HG03175 (cell line): Measurements from ENCODE around the gene GTPBP4.
"Not testable (repeated sequence)": the region's sequence is repeated elsewhere in the genome, so short reads cannot be mapped to it uniquely, and the experiment has no call there.

Source experiments
- ATAC-seq: cut with Tn5 transposase; IDR thresholded peaks from one replicate; pipeline ENCODE4 v1.9.1; 2021; ENCODE audit warnings: mild to moderate bottlenecking, moderate library complexity; ENCODE audit not compliant: unreplicated experiment

GTPBP4 gene

DNA sequence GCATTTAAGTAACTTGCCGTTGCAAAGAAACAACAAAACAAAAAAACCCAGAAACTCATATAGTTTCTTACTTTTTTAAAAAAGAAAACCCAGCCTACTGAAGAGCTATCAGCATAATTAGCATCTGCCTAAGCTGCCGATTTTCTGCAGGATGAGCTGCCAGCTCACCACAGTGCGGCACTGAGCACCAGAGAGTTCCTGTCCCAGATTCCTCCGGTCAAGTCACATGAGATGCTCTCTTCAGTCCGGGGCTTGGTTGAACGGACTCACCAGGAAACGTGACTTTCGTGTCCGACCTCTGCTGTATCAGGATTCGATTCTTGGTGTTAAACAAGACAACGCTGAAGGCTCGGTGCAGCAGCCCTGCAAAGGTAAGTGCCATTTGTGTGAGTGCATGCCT is 34.2 kb downstream of the GTPBP4 start:
- no peak for ATAC-seq

GRCh38 chr10:1024103-1024502 is 35.9 kb downstream of the GTPBP4 start:
- no peak for ATAC-seq

- ATAC-seq: no peak
Measured at GRCh38 chr10:1025683-1026082, 37.4 kb downstream of the GTPBP4 start, which contains the start of gene IDI2. IDI2 (minus strand) TSS chr10:1025859; CDS start chr10:1024723, 1,136 bp downstream.

- no peak for ATAC-seq
Measured at GRCh38 chr10:1026578-1026977, 38.3 kb downstream of the GTPBP4 start.

GRCh38 chr10:1029838-1030237 is 41.6 kb downstream of the GTPBP4 start:
- no peak for ATAC-seq

GRCh38 chr10:1033601-1034000 is 45.4 kb downstream of the GTPBP4 start:
- ATAC-seq: no peak

DNA sequence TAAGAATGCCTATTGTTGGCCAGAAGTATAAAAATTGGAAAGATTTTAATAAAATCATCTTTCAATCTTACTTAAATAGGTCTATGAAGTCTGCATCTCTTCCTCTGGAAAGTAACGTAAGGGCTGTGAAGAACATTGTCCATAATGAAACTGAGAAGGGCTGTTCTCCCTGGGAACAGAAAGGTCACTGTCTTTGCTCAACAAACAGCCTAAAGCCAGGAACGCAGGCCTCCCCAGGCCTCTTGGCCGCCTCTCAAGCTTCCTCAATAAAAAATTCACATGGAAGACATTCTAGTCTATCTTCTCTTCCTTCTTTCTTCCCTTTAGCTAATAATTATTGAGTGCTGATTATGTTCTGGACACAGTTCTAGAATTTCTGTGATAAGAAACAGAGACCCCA is 46.5 kb downstream of the GTPBP4 start:
- ATAC-seq: no peak

GRCh38 chr10:1035201-1035600 is 47.0 kb downstream of the GTPBP4 start:
- no peak for ATAC-seq

DNA sequence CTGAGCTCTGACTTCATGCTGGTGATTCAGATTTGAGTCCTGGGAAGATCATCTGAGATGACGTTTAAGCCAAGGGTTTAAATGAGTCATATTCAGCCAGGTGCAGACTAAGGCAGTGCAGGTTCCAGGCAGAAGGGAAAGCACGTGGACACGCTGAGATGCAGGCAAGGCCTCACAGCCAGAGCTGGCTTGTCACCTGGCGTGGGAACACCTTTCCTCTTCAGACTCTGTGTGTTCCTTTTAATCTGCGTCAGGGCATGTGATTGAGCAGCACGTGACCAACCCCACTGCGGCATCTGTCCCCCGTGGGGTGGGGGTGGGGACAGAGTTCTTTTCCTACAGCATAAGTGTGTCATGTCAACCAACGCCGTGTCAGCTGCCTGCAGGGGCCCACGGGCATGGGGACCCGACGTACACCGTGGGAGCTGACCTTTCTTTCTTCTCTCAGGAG is 48.1 kb downstream of the GTPBP4 start:
- ATAC-seq: no peak

GRCh38 chr10:1037098-1037497 is 48.9 kb downstream of the GTPBP4 start:
- no peak for ATAC-seq

DNA sequence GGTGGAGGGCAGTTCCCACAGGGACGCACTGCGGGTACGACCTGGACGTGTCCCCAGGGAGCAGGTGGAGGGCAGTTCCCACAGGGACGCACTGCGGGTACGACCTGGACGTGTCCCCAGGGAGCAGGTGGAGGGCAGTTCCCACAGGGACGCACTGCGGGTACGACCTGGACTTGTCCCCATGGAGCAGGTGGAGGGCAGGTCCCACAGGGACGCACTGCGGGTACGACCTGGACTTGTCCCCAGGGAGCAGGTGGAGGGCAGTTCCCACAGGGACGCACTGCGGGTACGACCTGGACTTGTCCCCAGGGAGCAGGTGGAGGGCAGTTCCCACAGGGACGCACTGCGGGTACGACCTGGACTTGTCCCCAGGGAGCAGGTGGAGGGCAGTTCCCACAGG is 50.5 kb downstream of the GTPBP4 start:
- ATAC-seq: not testable (repeated sequence)

DNA sequence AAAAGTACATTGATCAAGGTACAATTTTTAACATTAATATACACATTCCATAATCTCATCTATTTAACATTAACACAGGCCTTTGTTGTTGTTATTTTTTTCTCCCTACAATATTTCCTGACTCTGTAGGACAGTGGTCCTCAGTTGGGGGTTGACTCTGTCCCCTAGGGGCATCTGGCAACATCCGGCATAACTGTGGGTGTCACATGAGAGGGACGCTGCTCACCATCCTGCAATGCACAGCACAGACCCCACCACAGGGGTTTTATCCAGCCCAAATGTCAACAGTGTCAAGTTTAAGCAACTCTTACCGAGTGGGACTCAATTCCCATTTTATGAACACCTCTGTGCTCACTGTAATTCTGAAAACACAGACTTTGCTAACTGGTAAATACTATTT is 51.9 kb downstream of the GTPBP4 start:
- no peak for ATAC-seq

- no peak for ATAC-seq
Measured at GRCh38 chr10:1041514-1041913, 53.3 kb downstream of the GTPBP4 start.

DNA sequence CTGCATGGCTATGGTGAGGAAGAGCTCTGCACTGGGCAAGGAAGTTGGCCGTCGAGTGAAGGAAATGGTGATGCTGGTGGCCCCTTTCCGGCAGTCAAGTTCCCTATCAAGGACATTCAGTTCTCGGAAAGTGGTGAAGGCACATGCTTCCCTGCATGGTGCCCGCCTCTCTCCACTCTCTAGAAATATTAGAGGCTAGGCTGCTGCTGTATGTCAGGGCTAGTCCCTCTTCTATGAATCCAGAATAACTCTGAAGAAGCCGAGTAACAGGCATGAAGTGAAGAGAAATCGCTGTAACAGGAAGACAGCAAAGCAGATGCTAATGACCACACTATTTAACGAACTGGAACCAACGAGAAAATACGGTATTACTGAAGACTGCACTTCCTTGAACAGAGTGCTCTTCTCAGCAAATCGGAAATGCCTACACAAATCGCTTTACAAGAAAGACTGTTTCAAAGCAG is 55.3 kb downstream of the GTPBP4 start:
- peak; percentile 73 for ATAC-seq

DNA sequence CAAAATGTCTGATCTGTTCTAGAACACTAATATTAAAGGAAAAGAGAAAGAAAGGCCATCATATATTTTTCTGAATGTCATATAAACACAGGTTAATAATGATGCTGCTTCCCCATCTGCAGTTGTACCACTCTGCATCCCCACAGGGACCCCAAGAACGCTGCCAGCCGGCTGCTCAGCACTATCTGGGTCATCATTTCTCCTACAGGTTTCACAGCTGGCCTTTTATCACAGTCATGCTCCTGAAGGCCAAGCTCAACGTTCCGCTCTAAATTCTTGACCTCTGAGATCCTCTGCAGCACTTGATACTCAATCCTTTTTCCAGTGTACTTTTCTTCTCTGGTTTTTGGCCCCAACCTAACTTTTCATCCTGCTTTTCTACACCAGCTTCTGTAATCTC is 55.9 kb downstream of the GTPBP4 start:
- no peak for ATAC-seq

DNA sequence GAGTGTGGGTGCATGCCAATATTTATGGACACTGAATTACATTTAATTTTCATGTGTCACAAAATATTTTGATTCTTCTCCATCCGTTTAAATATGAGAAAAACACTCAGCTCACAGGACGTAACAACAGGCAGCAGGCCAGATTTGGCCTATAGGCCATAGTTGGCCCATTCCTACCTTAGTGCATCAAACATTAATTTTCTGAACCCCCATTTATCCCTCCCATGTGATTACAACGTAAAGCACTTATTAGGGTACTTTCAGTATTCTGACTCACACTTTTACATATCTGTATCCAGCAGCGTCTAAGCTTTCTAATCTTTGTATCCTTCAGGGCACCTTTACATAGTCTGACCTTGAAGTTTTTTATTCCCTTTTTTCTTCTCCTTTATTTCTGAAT is 56.7 kb downstream of the GTPBP4 start:
- no peak for ATAC-seq

DNA sequence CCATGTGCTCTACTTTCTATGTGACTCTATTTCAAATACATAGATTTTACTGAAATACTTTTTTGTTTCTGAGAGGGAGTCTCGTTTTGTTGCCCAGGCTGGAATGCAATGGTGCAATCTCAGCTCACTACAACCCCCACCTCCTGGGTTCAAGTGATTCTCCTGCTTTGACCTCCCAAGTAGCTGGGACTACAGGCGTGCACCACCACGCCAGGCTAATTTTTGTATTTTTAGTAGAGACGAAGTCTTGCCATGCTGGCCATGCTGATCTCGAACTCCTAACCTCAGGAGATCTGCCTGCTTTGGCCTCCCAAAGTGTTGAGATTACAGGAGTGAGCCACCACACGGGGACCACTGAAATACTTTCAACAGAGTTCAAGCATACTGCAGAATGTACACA is 57.2 kb downstream of the GTPBP4 start:
- no peak for ATAC-seq

DNA sequence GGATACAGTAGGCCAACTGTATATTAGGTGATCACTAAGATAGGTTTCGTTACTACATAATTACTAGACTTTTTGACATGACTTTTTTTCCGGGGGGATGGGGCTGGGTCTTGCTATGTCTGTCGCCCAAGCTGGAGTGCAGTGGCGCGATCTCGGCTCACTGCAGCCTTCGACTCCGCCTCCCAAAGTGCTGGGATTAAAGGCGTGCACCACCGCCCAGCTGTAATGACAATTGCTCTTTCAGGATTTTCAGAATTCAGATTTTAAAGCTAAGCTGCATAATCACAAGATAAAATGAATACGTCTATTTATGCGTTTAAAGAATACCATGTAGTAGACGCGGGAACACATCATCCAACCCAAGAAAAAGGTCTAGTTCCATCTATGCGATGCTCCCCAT is 59.7 kb downstream of the GTPBP4 start:
- ATAC-seq: no peak

GRCh38 chr10:1048349-1048731 is 60.1 kb downstream of the GTPBP4 start:
- peak; percentile 6 for ATAC-seq

DNA sequence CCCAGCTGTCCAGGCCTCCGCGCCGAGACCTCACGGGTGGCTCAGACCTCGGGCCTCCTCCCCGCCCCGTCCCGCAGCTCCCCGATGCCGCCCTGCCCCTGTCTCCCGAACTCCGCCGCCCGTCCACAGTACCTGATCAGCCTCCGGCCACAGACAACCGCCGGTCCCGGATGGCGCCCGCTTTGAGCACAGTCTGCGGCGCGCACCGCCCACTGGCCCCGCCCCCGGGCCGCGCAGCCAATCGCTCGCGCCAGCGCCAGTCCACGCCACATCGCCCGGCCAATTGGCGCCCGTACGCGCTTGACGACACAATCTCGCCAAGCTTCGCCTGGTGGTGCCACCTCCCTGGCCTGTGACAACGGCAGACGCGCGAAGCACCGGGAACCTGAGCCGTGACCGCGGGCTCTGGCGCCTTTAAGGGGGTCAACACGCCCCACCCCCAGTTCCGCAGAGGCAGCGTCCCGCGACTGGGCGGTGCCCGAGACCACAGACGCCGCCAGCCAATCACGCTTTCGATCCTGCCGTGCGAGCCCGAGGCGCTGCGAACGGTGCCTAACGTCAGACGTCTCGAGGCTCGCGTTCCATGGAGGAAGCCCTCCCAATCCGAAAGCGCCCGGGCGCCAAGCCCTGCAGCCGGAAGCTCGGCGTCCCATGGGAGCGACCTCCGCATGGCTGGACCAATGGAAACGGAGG is 60.6 kb downstream of the GTPBP4 start, which contains the start of gene IDI1:
Gene IDI1, minus strand, starts transcription at position 388 of the 693 bp plus-strand sequence. Its CDS starts 116 bp downstream, at position 272.
- ATAC-seq: peak; percentile 82

DNA sequence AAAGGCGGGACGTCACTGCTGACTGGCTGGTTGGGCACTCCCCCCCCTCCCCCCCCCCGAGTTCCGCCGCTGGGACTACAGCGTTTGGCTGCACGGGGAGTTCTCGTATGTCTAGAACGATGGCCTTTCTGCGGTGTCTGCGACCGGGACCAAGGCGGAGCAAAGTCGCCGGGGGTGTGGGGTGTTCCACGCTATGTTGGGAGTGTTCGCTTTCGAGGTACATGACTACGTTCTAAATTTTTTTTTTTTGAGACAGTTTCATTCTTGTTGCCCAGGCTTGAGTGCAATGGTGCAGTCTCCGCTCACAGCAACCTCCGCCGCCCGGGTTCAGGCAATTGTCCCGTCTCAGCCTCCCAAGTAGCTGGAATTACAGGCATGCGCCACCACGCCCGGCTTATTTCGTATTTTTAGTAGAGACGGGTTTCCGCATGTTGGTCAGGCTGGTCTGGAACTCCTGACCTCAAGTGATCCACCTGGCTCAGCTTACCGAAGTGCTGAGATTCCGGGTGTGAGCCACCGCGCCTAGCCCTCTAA is 61.3 kb downstream of the GTPBP4 start:
- ATAC-seq: no peak

- no peak for ATAC-seq
Measured at GRCh38 chr10:1050145-1050544, 61.9 kb downstream of the GTPBP4 start.

GRCh38 chr10:1050554-1050953 is 62.3 kb downstream of the GTPBP4 start:
- no peak for ATAC-seq
